Measurements from ENCODE around the gene MROH2B. TPM values are rescaled to one million over a fixed set of nuclear protein-coding genes. Genes with fewer than 3 reads are reported as not detected.

Gene MROH2B
- total RNA-seq, 4 donors from 2014 or later: 0.27 TPM; not detected in 3

DNA sequence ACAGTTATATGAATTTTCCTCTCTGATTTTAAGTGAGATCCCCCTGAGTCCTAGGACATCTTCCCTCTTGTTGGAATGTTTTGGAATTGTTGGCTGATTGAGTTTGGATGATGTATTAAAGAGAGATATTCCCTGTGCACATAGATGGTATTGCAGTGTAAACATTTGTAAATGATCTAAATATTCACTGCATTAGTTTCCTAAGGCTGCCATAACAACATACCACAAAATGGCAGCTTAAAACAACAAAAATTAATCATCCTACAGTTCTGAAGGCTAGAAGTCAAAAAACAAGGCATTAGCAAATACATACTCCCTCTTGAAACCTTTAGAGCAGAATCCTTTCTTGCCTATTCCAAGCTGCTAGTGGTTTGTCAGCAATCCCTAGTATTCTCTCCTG, 38.0 kb upstream of the MROH2B start:
- Histone ChIP-seq H3K27ac (no peak overlapping the region), H3K36me3 (no peaks in the 10 kb centered on the region), H3K9me3 (no peaks in the 10 kb centered on the region), H3K4me3 (replicated peaks in 1 of 3) (no peak overlapping the region), H3K4me1 (no peaks in the 10 kb centered on the region), H3K27me3 (no peaks in the 10 kb centered on the region)
- no peak for TF ChIP-seq POLR2A (IDR thresholded peaks at IDR 0.05)
- TF ChIP-seq, protein P1, sequence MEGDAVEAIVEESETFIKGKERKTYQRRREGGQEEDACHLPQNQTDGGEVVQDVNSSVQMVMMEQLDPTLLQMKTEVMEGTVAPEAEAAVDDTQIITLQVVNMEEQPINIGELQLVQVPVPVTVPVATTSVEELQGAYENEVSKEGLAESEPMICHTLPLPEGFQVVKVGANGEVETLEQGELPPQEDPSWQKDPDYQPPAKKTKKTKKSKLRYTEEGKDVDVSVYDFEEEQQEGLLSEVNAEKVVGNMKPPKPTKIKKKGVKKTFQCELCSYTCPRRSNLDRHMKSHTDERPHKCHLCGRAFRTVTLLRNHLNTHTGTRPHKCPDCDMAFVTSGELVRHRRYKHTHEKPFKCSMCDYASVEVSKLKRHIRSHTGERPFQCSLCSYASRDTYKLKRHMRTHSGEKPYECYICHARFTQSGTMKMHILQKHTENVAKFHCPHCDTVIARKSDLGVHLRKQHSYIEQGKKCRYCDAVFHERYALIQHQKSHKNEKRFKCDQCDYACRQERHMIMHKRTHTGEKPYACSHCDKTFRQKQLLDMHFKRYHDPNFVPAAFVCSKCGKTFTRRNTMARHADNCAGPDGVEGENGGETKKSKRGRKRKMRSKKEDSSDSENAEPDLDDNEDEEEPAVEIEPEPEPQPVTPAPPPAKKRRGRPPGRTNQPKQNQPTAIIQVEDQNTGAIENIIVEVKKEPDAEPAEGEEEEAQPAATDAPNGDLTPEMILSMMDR (IDR thresholded peaks at IDR 0.05): no peak
- no peak for DNase-seq
- intact Hi-C loops (cut with DNase I): no loop called here

DNA sequence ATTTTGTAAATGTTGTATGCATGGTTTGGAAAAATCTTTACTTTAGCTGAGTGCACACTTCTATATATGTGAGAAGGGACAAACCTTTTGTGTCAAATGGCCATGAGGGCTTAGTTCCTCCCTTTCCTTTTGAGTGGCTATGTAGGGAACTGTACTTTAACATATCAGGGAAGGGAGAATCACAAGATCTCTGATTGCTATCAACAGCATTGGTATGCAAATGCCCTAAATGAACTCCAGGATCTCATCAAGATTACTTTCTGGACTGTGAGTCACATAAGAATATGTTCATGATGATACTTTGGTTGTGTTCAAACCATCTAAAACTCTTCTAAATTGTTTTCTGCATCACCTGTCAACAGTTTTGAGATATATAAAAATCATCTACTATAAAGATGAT, 31.2 kb upstream of the MROH2B start:
- Histone ChIP-seq H3K36me3 (no peaks in the 10 kb centered on the region), H3K4me3 (replicated peaks in 1 of 3) (no peak overlapping the region), H3K27ac (no peak overlapping the region), H3K27me3 (no peaks in the 10 kb centered on the region), H3K9me3 (no peaks in the 10 kb centered on the region), H3K4me1 (no peaks in the 10 kb centered on the region)
- no peak for DNase-seq
- no peak for TF ChIP-seq POLR2A (IDR thresholded peaks at IDR 0.05)
- TF ChIP-seq, protein P1 (IDR thresholded peaks at IDR 0.05): no peak
- intact Hi-C loops (cut with DNase I): no loop called here

DNA sequence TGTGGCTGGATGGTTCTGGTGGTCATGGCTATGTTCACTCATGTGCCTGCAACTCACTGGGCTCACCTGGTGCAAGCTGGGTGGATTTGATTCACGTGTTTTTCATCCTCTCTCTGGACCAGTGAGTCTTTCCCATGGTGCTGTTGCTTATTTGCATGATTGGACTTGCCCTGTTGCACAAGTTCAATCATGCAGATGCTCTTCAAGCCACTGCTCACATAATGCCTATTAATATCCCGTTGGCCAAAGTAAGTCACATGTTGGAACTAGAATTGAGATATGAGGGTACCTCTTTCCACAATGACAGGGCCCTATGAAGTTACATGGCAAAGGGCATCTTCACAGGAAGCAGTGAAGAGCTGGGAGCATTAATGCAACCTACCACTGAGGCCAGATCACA, 26.5 kb upstream of the MROH2B start:
- WGBS, 2 donors: 52 to 85% methylated on average over 2 of the region's 2 CpGs
- TF ChIP-seq, protein P1 (IDR thresholded peaks at IDR 0.05): no peak
- no peak for TF ChIP-seq POLR2A (IDR thresholded peaks at IDR 0.05)
- no peak overlapping the region for H3K4me3 ChIP-seq (replicated peaks in 1 of 3)
- H3K9me3 ChIP-seq: no peaks in the 10 kb centered on the region
- no peaks in the 10 kb centered on the region for H3K27me3 ChIP-seq
- no peak for DNase-seq
- intact Hi-C loops (cut with DNase I): no loop called here
- H3K36me3 ChIP-seq: no peaks in the 10 kb centered on the region
- no peaks in the 10 kb centered on the region for H3K4me1 ChIP-seq
- no peak overlapping the region for H3K27ac ChIP-seq

DNA sequence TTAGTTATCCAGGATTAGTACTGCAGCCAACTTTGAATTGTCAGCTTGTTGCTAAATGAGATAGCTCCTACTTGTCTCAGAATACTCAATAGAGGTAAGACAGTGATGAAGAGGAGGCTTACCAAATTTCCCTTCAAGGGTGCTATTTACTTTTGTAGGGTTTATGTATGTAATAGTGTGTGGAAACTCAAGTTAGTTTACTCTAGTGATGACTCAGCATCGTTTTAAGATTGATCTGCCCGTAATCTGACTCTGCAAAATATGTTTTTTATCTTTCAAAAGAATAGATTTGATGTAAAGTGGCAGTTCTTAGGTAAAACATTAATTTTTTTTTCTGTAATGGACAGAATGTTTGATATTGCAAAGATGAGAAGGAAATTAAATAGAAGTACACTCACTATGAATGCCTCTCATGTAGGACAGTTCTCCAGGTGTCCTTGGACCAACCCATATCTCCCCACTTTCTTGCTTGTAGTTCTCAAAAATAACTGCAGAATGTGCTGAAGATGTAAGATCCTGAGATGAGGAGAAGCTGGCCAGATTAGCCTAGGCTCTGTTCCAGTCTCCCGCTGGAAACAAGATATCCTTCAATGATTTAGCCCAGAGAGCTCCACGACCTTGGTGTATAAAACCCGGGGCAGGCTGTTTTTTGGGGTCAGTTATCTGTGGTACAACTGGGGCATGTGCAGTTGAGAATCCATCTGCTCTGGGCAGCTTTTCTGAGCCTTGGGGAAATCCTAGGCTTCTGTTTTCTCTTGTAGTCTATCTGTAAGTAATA, 24.4 kb upstream of the MROH2B start:
- TF ChIP-seq POLR2A (IDR thresholded peaks at IDR 0.05): no peak
- TF ChIP-seq, protein P1 (IDR thresholded peaks at IDR 0.05): no peak
- Histone ChIP-seq H3K9me3 (no peaks in the 10 kb centered on the region), H3K4me3 (replicated peaks in 1 of 3) (no peak overlapping the region), H3K4me1 (no peaks in the 10 kb centered on the region), H3K27me3 (no peaks in the 10 kb centered on the region), H3K27ac (no peak overlapping the region), H3K36me3 (no peaks in the 10 kb centered on the region)
- intact Hi-C loops (cut with DNase I): no loop called here
- DNase-seq: no peak
- 85 to 86% methylated on average over 5 of the region's 5 CpGs for WGBS, 2 donors

DNA sequence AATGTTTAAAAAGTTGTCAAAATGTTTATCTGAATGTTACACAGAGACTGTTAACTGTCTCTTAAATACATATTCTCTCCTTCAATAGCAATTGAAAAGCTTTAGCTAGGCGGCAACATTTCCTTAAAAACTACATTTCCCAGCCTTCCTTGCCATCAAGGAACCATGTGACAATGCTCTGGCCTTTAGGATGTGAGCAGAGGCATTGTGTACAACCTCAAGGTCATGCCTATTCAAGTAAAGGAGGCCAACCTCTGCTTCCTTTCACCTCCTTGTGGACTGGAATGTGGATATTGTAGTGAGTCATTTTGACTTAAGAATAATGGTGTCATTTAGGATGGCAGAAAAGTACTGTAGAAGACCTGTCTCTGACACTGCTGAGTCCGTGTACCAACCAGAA, 23.7 kb upstream of the MROH2B start:
- Histone ChIP-seq H3K27me3 (no peaks in the 10 kb centered on the region), H3K36me3 (no peaks in the 10 kb centered on the region), H3K27ac (no peak overlapping the region), H3K9me3 (no peaks in the 10 kb centered on the region), H3K4me3 (replicated peaks in 1 of 3) (no peak overlapping the region), H3K4me1 (no peaks in the 10 kb centered on the region)
- TF ChIP-seq, protein P1 (IDR thresholded peaks at IDR 0.05): no peak
- TF ChIP-seq POLR2A (IDR thresholded peaks at IDR 0.05): no peak
- WGBS, 2 donors: 81 to 88% methylated on average over 2 of the region's 2 CpGs
- DNase-seq: no peak
- intact Hi-C loops (cut with DNase I): no loop called here

Measured in thyroid gland (tissue), 4 donors.